IMR-90 (cell line): ENCODE measurements around the gene SHB. TPM values are rescaled to one million over a fixed set of nuclear protein-coding genes. Genes with fewer than 3 reads are reported as not detected.
A peak's percentile ranks its signal among the peaks of the same experiment; 100 is the strongest.

Experiments
- ATAC-seq: fragments of 200-7000 bp; cut with Tn5 transposase; 2 replicates; pipeline ENCODE4 v1.9.1; 2020; ENCODE audit warnings: low read depth, mild to moderate bottlenecking, moderate library complexity
- BruUV-seq: library from RNA; stranded (reverse); fragments of 400-500 nt; replicated peaks from 2 replicates; lab custom pipeline; 2021; lab: Mats Ljungman, UMichigan
- CTCF ChIA-PET: fragments of 300-600 bp; formaldehyde crosslinking; extraction: SDS; loops from one replicate; lab custom pipeline; 2021; ENCODE audit warnings: antibody characterized with exemption; lab: Yijun Ruan, JAX
- POLR2A ChIA-PET: fragments of 300-600 bp; sonication (Branson Sonifier 250); formaldehyde crosslinking; loops from one replicate; lab custom pipeline; 2022; ENCODE audit warnings: antibody characterized with exemption; ENCODE audit not compliant: unreplicated experiment; lab: Charles Lee
- DNase-seq: peaks from one replicate; pipeline ENCODE4 v3.0.0; 2013
- H2AFZ ChIP-seq: replicated peaks from 2 replicates; pipeline ENCODE3; 2013; ENCODE audit warnings: low read length, mild to moderate bottlenecking; ENCODE audit not compliant: poor library complexity
- H2AK5ac ChIP-seq: 2 replicates; pipeline ENCODE4 v1.6.1; 2013; ENCODE audit warnings: low read depth, low read length, inconsistent platforms
- H2AK9ac ChIP-seq: replicated peaks from 2 replicates; pipeline ENCODE3; 2013; ENCODE audit warnings: mild to moderate bottlenecking, low read depth, low read length, moderate library complexity; ENCODE audit not compliant: poor library complexity
- H2BK120ac ChIP-seq: 2 replicates; pipeline ENCODE4 v1.6.1; 2013; ENCODE audit warnings: low read depth, low read length, inconsistent platforms
- H2BK15ac ChIP-seq: 3 replicates; pipeline ENCODE4 v1.6.1; 2013; ENCODE audit warnings: low read depth, low read length, inconsistent platforms
- H2BK20ac ChIP-seq: 2 replicates; pipeline ENCODE4 v1.6.1; 2013; ENCODE audit warnings: low read depth, mild to moderate bottlenecking, inconsistent platforms, low read length, moderate library complexity
- H2BK5ac ChIP-seq: 2 replicates; pipeline ENCODE4 v1.6.1; 2013; ENCODE audit warnings: mild to moderate bottlenecking, low read depth, low read length, inconsistent platforms; ENCODE audit not compliant: poor library complexity, severe bottlenecking
- H3K14ac ChIP-seq: replicated peaks from 2 replicates; pipeline ENCODE4 v1.6.1; 2013; ENCODE audit warnings: low read depth, low read length, inconsistent platforms
- H3K18ac ChIP-seq: 2 replicates; pipeline ENCODE4 v1.6.1; 2013; ENCODE audit warnings: low read depth, low read length, control low read depth
- H3K23ac ChIP-seq: 2 replicates; pipeline ENCODE4 v1.6.1; 2013; ENCODE audit warnings: low read depth, low read length, inconsistent platforms
- H3K27ac ChIP-seq: 2 replicates; pipeline ENCODE4 v1.5.1; 2013; ENCODE audit warnings: mild to moderate bottlenecking, control low read depth, low read length; ENCODE audit not compliant: insufficient read depth
- H3K27me3 ChIP-seq: 2 replicates; pipeline ENCODE4 v1.6.1; 2013; ENCODE audit warnings: low read length; ENCODE audit not compliant: control insufficient read depth, insufficient read depth
- H3K36me3 ChIP-seq: 2 replicates; pipeline ENCODE4 v1.6.1; 2013; ENCODE audit warnings: low read length, mixed read lengths; ENCODE audit not compliant: control insufficient read depth, insufficient read depth
- H3K4ac ChIP-seq: 2 replicates; pipeline ENCODE4 v1.6.1; 2013; ENCODE audit warnings: low read depth, low read length, inconsistent platforms
- H3K4me1 ChIP-seq: 2 replicates; pipeline ENCODE4 v1.6.1; 2013; ENCODE audit warnings: low read length, mixed read lengths; ENCODE audit not compliant: control insufficient read depth, insufficient read depth
- H3K4me2 ChIP-seq: 2 replicates; pipeline ENCODE4 v1.6.1; 2013; ENCODE audit warnings: low read depth, mild to moderate bottlenecking, control low read depth, low read length, moderate library complexity
- H3K4me3 ChIP-seq: 2 replicates; pipeline ENCODE4 v1.5.1; 2013; ENCODE audit warnings: low read depth, mild to moderate bottlenecking, control low read depth, low read length, moderate library complexity; ENCODE audit not compliant: insufficient read depth
- H3K56ac ChIP-seq: 2 replicates; pipeline ENCODE4 v1.6.1; 2013; ENCODE audit warnings: low read length, inconsistent platforms; ENCODE audit not compliant: insufficient read depth; ENCODE audit errors: extremely low read depth
- H3K79me1 ChIP-seq, 2 experiments: 2 replicates each; pipeline ENCODE4 v1.6.1; 2013; ENCODE audit warnings: low read length in 2 of 2, inconsistent platforms in 1 of 2, low read depth in 1 of 2
- H3K9ac ChIP-seq: 2 replicates; pipeline ENCODE4 v1.6.1; 2013; ENCODE audit warnings: low read depth, low read length, control low read depth
- H3K9me1 ChIP-seq: 2 replicates; pipeline ENCODE4 v1.6.1; 2013; ENCODE audit warnings: low read length, inconsistent platforms; ENCODE audit not compliant: insufficient read depth
- H3K9me3 ChIP-seq: 2 replicates; pipeline ENCODE4 v1.6.1; 2013; ENCODE audit warnings: low read length; ENCODE audit not compliant: control insufficient read depth, insufficient read depth
- H4K20me1 ChIP-seq: 2 replicates; pipeline ENCODE4 v1.6.1; 2013; ENCODE audit warnings: low read length, inconsistent platforms; ENCODE audit not compliant: insufficient read depth
- H4K5ac ChIP-seq: 2 replicates; pipeline ENCODE4 v1.6.1; 2013; ENCODE audit warnings: mild to moderate bottlenecking, low read depth, low read length, control low read depth
- H4K8ac ChIP-seq, 2 experiments: 2 replicates each; pipeline ENCODE4 v1.6.1; 2013; ENCODE audit warnings: low read depth in 2 of 2, low read length in 2 of 2, control low read depth in 1 of 2, inconsistent platforms in 1 of 2
- H4K91ac ChIP-seq: 2 replicates; pipeline ENCODE4 v1.6.1; 2013; ENCODE audit warnings: low read depth, low read length, inconsistent platforms; ENCODE audit not compliant: insufficient read depth
- BHLHE40 ChIP-seq: fragments of 150-350 bp; IDR thresholded peaks from 2 replicates; pipeline ENCODE4 v1.6.1; 2016; ENCODE audit warnings: mild to moderate bottlenecking, low read depth, low read length
- CHD1 ChIP-seq: IDR thresholded peaks from 2 replicates; pipeline ENCODE4 v1.6.1; 2012; ENCODE audit warnings: low read depth, low read length, improper control_type of control experiment
- FOS ChIP-seq: fragments of 150-350 bp; IDR thresholded peaks from 2 replicates; pipeline ENCODE4 v1.6.1; 2016; ENCODE audit warnings: low read depth, low read length
- MAZ ChIP-seq: IDR thresholded peaks from 2 replicates; pipeline ENCODE4 v1.6.1; 2012; ENCODE audit warnings: low read depth, mild to moderate bottlenecking, low read length, improper control_type of control experiment, moderate library complexity, borderline replicate concordance
- MXI1 ChIP-seq: IDR thresholded peaks from 2 replicates; pipeline ENCODE4 v1.6.1; 2012; ENCODE audit warnings: low read depth, mild to moderate bottlenecking, low read length, moderate library complexity, borderline replicate concordance
- NFE2L2 ChIP-seq: fragments of 150-350 bp; IDR thresholded peaks from 2 replicates; pipeline ENCODE4 v1.6.1; 2016; ENCODE audit warnings: low read depth, mild to moderate bottlenecking, low read length
- POLR2A ChIP-seq: IDR thresholded peaks from 2 replicates; pipeline ENCODE4 v1.6.1; 2012; ENCODE audit warnings: mild to moderate bottlenecking, low read depth, low read length
- RAD21 ChIP-seq: IDR thresholded peaks from 2 replicates; pipeline ENCODE4 v1.6.1; 2012; ENCODE audit warnings: low read length, improper control_type of control experiment
- RCOR1 ChIP-seq: IDR thresholded peaks from 2 replicates; pipeline ENCODE4 v1.6.1; 2012; ENCODE audit warnings: mild to moderate bottlenecking, low read length, improper control_type of control experiment; ENCODE audit not compliant: insufficient replicate concordance
- RFX5 ChIP-seq: IDR thresholded peaks from 2 replicates; pipeline ENCODE4 v1.8.0; 2012; ENCODE audit warnings: low read depth, mild to moderate bottlenecking, low read length, moderate library complexity
- SMC3 ChIP-seq: fragments of 150-350 bp; IDR thresholded peaks from 2 replicates; pipeline ENCODE4 v1.6.1; 2016; ENCODE audit warnings: low read depth, mild to moderate bottlenecking, antibody characterized with exemption, low read length, moderate library complexity
- WGBS, 2 experiments: methylation state at CpG; one replicate each; pipeline versions ENCODE4 v1.1.5 to v1.1.7; 2013; ENCODE audit warnings: missing lambda C conversion rate in 2 of 2; ENCODE audit not compliant: insufficient read length in 1 of 2; ENCODE audit errors: extremely low coverage in 2 of 2; 5-methylcytosine and 5-hydroxymethylcytosine counted together
- dilution Hi-C: fragments of 300-500 bp; cut with HindIII; formaldehyde crosslinking; loops from one replicate; pipeline ENCODE4 v1.14.3; 2018; ENCODE audit warnings: low sequenced_read_pairs; ENCODE audit not compliant: unreplicated experiment
- in situ Hi-C: fragments of 300-500 bp; cut with MboI; formaldehyde crosslinking; loops from 3 replicates; pipeline ENCODE4 v1.14.3; 2019; ENCODE audit warnings: low sequenced_read_pairs, inconsistent platforms, mixed read lengths
- intact Hi-C: fragments of 100-400 bp; cut with micrococcal nuclease; formaldehyde crosslinking; loops from 2 replicates; pipeline ENCODE4 v1.10.0; 2022
- polyA plus RNA-seq, 3 experiments: library from polyadenylated mRNA; depleted of rRNA; stranded (reverse); fragments of >200 nt; gene quantifications; 2 replicates each; pipeline ENCODE4 v1.2.3, GENCODE V29; 2012; ENCODE audit warnings: low replicate concordance in 1 of 3
- total RNA-seq: library from RNA; depleted of rRNA; stranded (reverse); fragments of >200 nt; gene quantifications from 2 replicates; pipeline ENCODE4 v1.2.3, GENCODE V29; 2012
- TF ChIP-seq, protein P1 (sequence below): conservative IDR thresholded peaks from 2 replicates; pipeline ENCODE4 v1.5.1; 2012; ENCODE audit warnings: mild to moderate bottlenecking, low read depth, low read length, improper control_type of control experiment
- TF ChIP-seq, protein P2 (sequence below): fragments of 150-350 bp; IDR thresholded peaks from 2 replicates; pipeline ENCODE4 v1.6.1; 2016; ENCODE audit warnings: low read depth, mild to moderate bottlenecking, low read length, moderate library complexity, borderline replicate concordance

Gene SHB
- total and polyA plus RNA-seq, 2 of the 4 experiments (the other 2 are of a cell fraction) = 6.1 to 20.4 TPM

DNA sequence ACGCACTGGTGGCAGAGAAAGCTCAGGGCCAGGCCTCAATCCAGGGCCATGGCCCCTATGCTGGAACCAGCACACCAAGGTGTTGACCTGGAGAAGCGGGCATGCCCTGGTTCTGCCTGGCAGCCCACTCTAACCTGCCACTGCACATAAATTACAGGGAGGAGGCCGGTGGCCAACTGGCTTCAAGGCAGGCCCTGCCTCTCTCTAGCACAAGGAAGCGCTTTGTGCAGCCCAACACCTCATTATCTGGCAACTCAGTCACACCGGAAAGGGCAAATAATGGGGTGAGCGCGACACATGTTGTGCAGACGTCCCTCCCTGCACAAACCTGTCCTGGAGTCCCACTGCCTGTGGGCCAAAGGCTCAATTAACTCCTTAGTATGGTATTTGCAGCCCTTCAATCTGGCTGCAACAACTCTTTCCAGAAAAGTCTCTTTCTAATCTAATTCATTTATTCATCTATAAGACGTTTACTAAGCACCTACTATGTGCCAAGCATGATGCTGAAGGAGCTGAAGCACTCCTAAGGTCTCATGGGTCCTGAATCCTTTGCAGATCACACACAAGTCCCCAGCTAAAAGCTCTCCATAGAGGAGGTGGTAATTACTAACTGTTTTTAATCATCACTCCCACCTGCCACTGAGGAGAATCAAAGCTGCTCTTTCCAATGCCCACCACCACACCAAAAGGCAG lies 24.9 kb downstream of the SHB start (continued):
- no peak for TF ChIP-seq FOS

DNA sequence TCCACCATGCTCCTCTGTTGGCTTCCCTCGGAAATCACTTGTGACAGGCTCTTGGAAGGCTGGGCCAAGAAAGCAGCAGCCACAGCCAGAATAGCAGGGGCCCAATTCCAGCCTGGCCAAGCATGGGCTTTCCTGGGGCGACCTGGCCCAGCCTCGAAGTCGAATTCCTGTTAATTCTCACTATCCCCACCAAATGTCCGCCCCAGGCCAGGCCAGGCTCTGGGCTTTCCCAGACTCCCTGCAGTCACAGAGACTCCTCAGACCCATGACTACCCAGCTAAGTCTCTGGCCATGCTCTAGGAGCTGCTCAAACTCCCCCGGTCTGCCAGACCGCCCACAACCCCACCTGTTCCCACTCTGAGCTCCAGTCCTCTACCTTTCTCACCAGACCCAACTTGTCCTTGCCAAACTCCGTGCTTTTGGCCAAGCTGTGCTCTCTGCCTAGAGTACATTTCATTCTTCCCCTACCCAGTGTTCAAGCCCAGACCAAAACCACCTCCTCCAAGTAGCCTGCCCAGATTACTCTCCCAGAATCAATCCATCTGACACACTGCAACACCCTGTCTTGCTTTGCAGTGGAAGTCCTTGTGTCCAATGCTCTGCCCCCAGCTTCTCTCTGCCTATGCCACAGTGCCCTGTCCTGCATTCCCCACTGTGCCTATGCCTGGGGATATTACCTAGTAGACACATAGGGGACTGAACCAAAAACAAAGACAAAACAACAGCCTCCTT lies 26.2 kb downstream of the SHB start:
- in situ Hi-C loops = no loop called here
- intact Hi-C loops = no loop called here
- H4K91ac ChIP-seq = peak overlapping the region; percentile 54
- no peak overlapping the region; the same call in 1 of the 2 replicates for H2BK20ac ChIP-seq
- no peak overlapping the region for H2AK9ac ChIP-seq
- H3K9me1 ChIP-seq = peaks cover 60% of the 10 kb centered on the region
- CTCF ChIA-PET = no interaction called here
- H3K14ac ChIP-seq = peak overlapping the region; percentile 55
- peak overlapping the region; percentile 48; the same call in 1 of the 2 replicates for H3K4ac ChIP-seq
- no peak overlapping the region for H4K5ac ChIP-seq
- H3K23ac ChIP-seq = 0 out of 2 replicates have a peak overlapping the region, but pooled peaks have one; percentile 64
- H3K4me1 ChIP-seq = peaks cover 43% of the 10 kb centered on the region
- peaks cover 84% of the 10 kb centered on the region for H4K20me1 ChIP-seq
- H3K27me3 ChIP-seq = no peaks in the 10 kb centered on the region
- no peak overlapping the region for H3K27ac ChIP-seq
- peaks cover 6% of the 10 kb centered on the region for H3K36me3 ChIP-seq
- H4K8ac ChIP-seq = peak overlapping the region; percentile 24 to 31; a peak in 2 of 4 replicates
- no peak overlapping the region for H3K4me3 ChIP-seq
- ATAC-seq (no peak), DNase-seq (no peak)
- H3K4me2 ChIP-seq = no peak overlapping the region
- H3K9me3 ChIP-seq = no peaks in the 10 kb centered on the region
- no peak overlapping the region for H2BK5ac ChIP-seq
- BruUV-seq = no TSS peak
- H2BK120ac ChIP-seq = no peak overlapping the region
- H2BK15ac ChIP-seq = no peak overlapping the region
- peaks cover 40 to 96% of the 10 kb centered on the region in 2 experiments for H3K79me1 ChIP-seq
- no peak overlapping the region for H2AFZ ChIP-seq
- dilution Hi-C loops = no loop called here
- POLR2A ChIA-PET = no interaction called here
- H2AK5ac ChIP-seq = peak overlapping the region; percentile 84
- H3K9ac ChIP-seq = no peak overlapping the region
- H3K18ac ChIP-seq = no peak overlapping the region
- WGBS, 2 experiments = 89% methylated on average over 3 of the region's 8 CpGs; no CpG with 5 or more reads in 1 of the 2 experiments
- no peak overlapping the region for H3K56ac ChIP-seq
- TF ChIP-seq, protein P1, sequence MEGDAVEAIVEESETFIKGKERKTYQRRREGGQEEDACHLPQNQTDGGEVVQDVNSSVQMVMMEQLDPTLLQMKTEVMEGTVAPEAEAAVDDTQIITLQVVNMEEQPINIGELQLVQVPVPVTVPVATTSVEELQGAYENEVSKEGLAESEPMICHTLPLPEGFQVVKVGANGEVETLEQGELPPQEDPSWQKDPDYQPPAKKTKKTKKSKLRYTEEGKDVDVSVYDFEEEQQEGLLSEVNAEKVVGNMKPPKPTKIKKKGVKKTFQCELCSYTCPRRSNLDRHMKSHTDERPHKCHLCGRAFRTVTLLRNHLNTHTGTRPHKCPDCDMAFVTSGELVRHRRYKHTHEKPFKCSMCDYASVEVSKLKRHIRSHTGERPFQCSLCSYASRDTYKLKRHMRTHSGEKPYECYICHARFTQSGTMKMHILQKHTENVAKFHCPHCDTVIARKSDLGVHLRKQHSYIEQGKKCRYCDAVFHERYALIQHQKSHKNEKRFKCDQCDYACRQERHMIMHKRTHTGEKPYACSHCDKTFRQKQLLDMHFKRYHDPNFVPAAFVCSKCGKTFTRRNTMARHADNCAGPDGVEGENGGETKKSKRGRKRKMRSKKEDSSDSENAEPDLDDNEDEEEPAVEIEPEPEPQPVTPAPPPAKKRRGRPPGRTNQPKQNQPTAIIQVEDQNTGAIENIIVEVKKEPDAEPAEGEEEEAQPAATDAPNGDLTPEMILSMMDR = no peak
- no peak for TF ChIP-seq POLR2A
- TF ChIP-seq CHD1 = no peak
- no peak for TF ChIP-seq MXI1
- TF ChIP-seq SMC3 = no peak
- no peak for TF ChIP-seq RCOR1
- TF ChIP-seq RFX5 = no peak
- TF ChIP-seq FOS = no peak
- TF ChIP-seq NFE2L2 = no peak
- TF ChIP-seq BHLHE40 = no peak
- TF ChIP-seq RAD21 = no peak
- TF ChIP-seq, protein P2, sequence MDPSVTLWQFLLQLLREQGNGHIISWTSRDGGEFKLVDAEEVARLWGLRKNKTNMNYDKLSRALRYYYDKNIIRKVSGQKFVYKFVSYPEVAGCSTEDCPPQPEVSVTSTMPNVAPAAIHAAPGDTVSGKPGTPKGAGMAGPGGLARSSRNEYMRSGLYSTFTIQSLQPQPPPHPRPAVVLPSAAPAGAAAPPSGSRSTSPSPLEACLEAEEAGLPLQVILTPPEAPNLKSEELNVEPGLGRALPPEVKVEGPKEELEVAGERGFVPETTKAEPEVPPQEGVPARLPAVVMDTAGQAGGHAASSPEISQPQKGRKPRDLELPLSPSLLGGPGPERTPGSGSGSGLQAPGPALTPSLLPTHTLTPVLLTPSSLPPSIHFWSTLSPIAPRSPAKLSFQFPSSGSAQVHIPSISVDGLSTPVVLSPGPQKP = no peak
- no peak for TF ChIP-seq MAZ
